SK-N-MC (cell line): ENCODE measurements around the gene SERP2.
A peak's percentile ranks its signal among the peaks of the same experiment; 100 is the strongest.

ENCODE experiments used
- DNase-seq: peaks from one replicate; pipeline ENCODE4 v3.0.0-alpha.2; 2011; ENCODE audit warnings: low read depth, low spot score
- H3K27ac ChIP-seq: fragments of 200-600 bp; sonication (generic); 2 replicates; pipeline ENCODE4 v1.5.1; 2016; ENCODE audit warnings: mixed run types
- H3K36me3 ChIP-seq: fragments of 200-600 bp; sonication (generic); 2 replicates; pipeline ENCODE4 v1.6.1; 2017; ENCODE audit warnings: antibody characterized with exemption, low read length, mixed read lengths; ENCODE audit not compliant: insufficient read depth
- H3K4me3 ChIP-seq: fragments of 200-600 bp; sonication (generic); 2 replicates; pipeline ENCODE4 v1.5.1; 2016
- H3K9ac ChIP-seq: fragments of 200-600 bp; sonication (generic); 2 replicates; pipeline ENCODE4 v1.8.0; 2017; ENCODE audit warnings: mixed run types, mixed read lengths; ENCODE audit not compliant: insufficient read length
- H3K9me3 ChIP-seq: fragments of 200-600 bp; sonication (generic); 2 replicates; pipeline ENCODE4 v1.6.1; 2017; ENCODE audit warnings: low read depth, mild to moderate bottlenecking, antibody characterized with exemption, low read length, moderate library complexity, mixed read lengths
- EZH2 ChIP-seq: fragments of 200-600 bp; sonication (generic); IDR thresholded peaks from one replicate; pipeline ENCODE4 v1.6.1; 2017; ENCODE audit warnings: antibody characterized with exemption
- FOXP2 ChIP-seq: optimal IDR thresholded peaks from 2 replicates; pipeline ENCODE3; 2011; ENCODE audit warnings: mild to moderate bottlenecking, moderate library complexity; ENCODE audit not compliant: insufficient read depth; ENCODE audit errors: extremely low read length, control extremely low read depth
- POLR2AphosphoS5 ChIP-seq: IDR thresholded peaks from 2 replicates; pipeline ENCODE4 v1.6.1; 2012; ENCODE audit warnings: mild to moderate bottlenecking, low read depth, low read length, borderline replicate concordance

The SERP2 gene

GRCh38 chr13:44436589-44437337 is 63.1 kb downstream of the SERP2 start:
- Histone ChIP-seq H3K9me3 (no peaks in the 10 kb centered on the region), H3K9ac (peak overlapping the region; percentile 99), H3K4me3 (peak overlapping the region; percentile 95), H3K27ac (peak overlapping the region; percentile 93), H3K36me3 (peaks cover 18% of the 10 kb centered on the region)
- peak; percentile 77 for DNase-seq
- TF ChIP-seq POLR2AphosphoS5 = peak; percentile 99
- TF ChIP-seq EZH2 = no peak

- Histone ChIP-seq H3K36me3 (peaks cover 18% of the 10 kb centered on the region), H3K4me3 (peak overlapping the region; percentile 95), H3K9ac (peak overlapping the region; percentile 75), H3K9me3 (no peaks in the 10 kb centered on the region), H3K27ac (0 out of 2 replicates have a peak overlapping the region, but pooled peaks have one; percentile 44)
- no peak for DNase-seq
- TF ChIP-seq EZH2 (no peak), POLR2AphosphoS5 (no peak), FOXP2 (no peak)
Measured at GRCh38 chr13:44437356-44438233, 64.0 kb downstream of the SERP2 start.

GRCh38 chr13:44438234-44438579 is 64.6 kb downstream of the SERP2 start:
- H3K36me3 ChIP-seq = peaks cover 15% of the 10 kb centered on the region
- no peak overlapping the region for H3K9ac ChIP-seq
- no peak overlapping the region for H3K27ac ChIP-seq
- H3K4me3 ChIP-seq = no peak overlapping the region
- DNase-seq = no peak
- no peaks in the 10 kb centered on the region for H3K9me3 ChIP-seq
- TF ChIP-seq EZH2 (no peak), POLR2AphosphoS5 (no peak), FOXP2 (no peak)

- H3K36me3 ChIP-seq = peaks cover 2% of the 10 kb centered on the region
- no peak overlapping the region for H3K27ac ChIP-seq
- no peak overlapping the region for H3K4me3 ChIP-seq
- H3K9me3 ChIP-seq = no peaks in the 10 kb centered on the region
- TF ChIP-seq POLR2AphosphoS5 (no peak), EZH2 (no peak), FOXP2 (no peak)
- no peak overlapping the region for H3K9ac ChIP-seq
- DNase-seq = no peak
Measured at GRCh38 chr13:44439452-44440024, 65.9 kb downstream of the SERP2 start.

GRCh38 chr13:44440046-44440608 is 66.5 kb downstream of the SERP2 start:
- Histone ChIP-seq H3K36me3 (no peaks in the 10 kb centered on the region), H3K9ac (no peak overlapping the region)
- no peak for TF ChIP-seq FOXP2
- no peak for TF ChIP-seq EZH2
- no peak for TF ChIP-seq POLR2AphosphoS5

More at GRCh38 chr13:44440046-44440608, 66.5 kb downstream of the SERP2 start:
- no peak overlapping the region for H3K4me3 ChIP-seq
- no peak overlapping the region for H3K27ac ChIP-seq
- H3K9me3 ChIP-seq = no peaks in the 10 kb centered on the region
- DNase-seq = no peak
